Astrocyte (in vitro differentiated cells and primary cell): ENCODE data around the gene AP3B1.

Source experiments
- EZH2 ChIP-seq: IDR thresholded peaks from 2 replicates; pipeline ENCODE4 v1.6.1; 2012; ENCODE audit warnings: mild to moderate bottlenecking, low read length, inconsistent platforms; ENCODE audit not compliant: insufficient read depth
- TF ChIP-seq, protein P1 (sequence below): IDR thresholded peaks from 2 replicates; pipeline ENCODE4 v1.5.1; 2011; ENCODE audit warnings: low read depth, mild to moderate bottlenecking, inconsistent platforms, low read length, moderate library complexity; ENCODE audit not compliant: insufficient read depth

DNA sequence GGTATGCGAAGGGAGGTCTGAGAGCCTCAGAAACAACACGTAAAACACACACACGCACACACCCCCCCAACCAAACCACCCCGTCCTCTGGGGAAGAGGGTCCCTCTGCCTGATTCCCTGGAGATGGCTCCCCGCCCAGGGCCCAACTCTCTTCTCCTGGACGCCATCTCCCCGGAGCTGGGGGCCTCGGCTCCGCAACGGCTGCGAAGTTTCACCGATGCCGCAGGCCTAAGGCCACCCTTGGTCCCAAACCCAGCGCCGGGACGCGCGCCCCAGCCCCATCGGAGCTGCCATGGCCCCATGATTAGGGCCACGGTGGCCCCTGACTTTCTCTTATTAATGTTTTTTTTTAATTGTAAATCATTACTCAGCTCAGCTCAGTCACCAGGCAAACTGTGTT lies 337.0 kb downstream of the AP3B1 start:
- TF ChIP-seq EZH2 = no peak
- TF ChIP-seq, protein P1, sequence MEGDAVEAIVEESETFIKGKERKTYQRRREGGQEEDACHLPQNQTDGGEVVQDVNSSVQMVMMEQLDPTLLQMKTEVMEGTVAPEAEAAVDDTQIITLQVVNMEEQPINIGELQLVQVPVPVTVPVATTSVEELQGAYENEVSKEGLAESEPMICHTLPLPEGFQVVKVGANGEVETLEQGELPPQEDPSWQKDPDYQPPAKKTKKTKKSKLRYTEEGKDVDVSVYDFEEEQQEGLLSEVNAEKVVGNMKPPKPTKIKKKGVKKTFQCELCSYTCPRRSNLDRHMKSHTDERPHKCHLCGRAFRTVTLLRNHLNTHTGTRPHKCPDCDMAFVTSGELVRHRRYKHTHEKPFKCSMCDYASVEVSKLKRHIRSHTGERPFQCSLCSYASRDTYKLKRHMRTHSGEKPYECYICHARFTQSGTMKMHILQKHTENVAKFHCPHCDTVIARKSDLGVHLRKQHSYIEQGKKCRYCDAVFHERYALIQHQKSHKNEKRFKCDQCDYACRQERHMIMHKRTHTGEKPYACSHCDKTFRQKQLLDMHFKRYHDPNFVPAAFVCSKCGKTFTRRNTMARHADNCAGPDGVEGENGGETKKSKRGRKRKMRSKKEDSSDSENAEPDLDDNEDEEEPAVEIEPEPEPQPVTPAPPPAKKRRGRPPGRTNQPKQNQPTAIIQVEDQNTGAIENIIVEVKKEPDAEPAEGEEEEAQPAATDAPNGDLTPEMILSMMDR = no peak
